HG02642 (cell line): Measurements from ENCODE around the gene ATP12A.

Source experiments
- ATAC-seq: cut with Tn5 transposase; IDR thresholded peaks from one replicate; pipeline ENCODE4 v1.9.1; 2021; ENCODE audit warnings: mild to moderate bottlenecking; ENCODE audit not compliant: unreplicated experiment, poor library complexity

ATP12A gene

DNA sequence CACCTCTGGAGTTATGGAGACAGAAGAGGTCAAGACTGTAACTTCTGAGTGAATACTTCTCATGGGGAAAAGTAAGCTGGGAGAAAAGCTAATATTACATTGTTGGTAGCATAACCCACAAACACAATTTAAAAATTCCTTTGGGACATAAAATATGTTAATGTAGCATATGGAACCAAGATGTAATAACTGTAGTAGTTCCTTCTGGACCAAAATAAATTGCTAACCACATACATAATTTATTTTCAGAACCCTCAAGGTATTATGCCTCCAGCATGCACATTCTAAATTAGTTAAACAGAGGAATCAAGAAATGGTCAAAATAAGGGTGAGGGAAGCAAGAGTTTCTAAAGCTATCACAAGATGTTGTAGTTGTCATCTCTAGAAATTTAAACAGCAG, 79.0 kb downstream of the ATP12A start:
- ATAC-seq: no peak
